Omental fat pad (tissue), 4 donors: ENCODE measurements around the gene TLX2. TPM values are rescaled to one million over a fixed set of nuclear protein-coding genes. Genes with fewer than 3 reads are reported as not detected.
"Not testable (repeated sequence)": the region's sequence is repeated elsewhere in the genome, so short reads cannot be mapped to it uniquely, and the experiment has no call there.

ENCODE experiments used
- ATAC-seq: fragments of 150-250 bp; one replicate; pipeline ENCODE4 v1.9.1; 2016; ENCODE audit warnings: mild to moderate bottlenecking, moderate library complexity; ENCODE audit not compliant: low FRiP score
- DNase-seq: peaks from one replicate; pipeline ENCODE4 v3.0.0-alpha.2; 2019; ENCODE audit warnings: low spot score
- CTCF ChIP-seq, 3 donors: fragments of 450-650 bp; IDR thresholded peaks; one replicate each; pipeline ENCODE4 v1.5.1; 2016 to 2017; ENCODE audit warnings: antibody characterized with exemption in 3 of 3, mild to moderate bottlenecking in 3 of 3, moderate library complexity in 2 of 3
- total RNA-seq, 4 donors: library from RNA; depleted of rRNA; stranded (reverse); fragments of >200 nt; gene quantifications; one replicate each; pipeline ENCODE4 v1.1.0, GENCODE V29; 2016

The TLX2 gene
- total RNA-seq, 4 donors from 2014 or later, result not detected

- TF ChIP-seq CTCF (IDR thresholded peaks at IDR 0.05), result no peak
- ATAC-seq, result no peak
- DNase-seq, result no peak
Measured at GRCh38 chr2:74560591-74560990, 46.3 kb downstream of the TLX2 start.

- ATAC-seq, DNase-seq: not testable (repeated sequence)
Measured at GRCh38 chr2:74561022-74561421, 46.8 kb downstream of the TLX2 start.

GRCh38 chr2:74562126-74562775, 48.0 kb downstream of the TLX2 start:
- ATAC-seq, result no peak
- no peak for DNase-seq
- no peak for TF ChIP-seq CTCF (IDR thresholded peaks at IDR 0.05)

DNA sequence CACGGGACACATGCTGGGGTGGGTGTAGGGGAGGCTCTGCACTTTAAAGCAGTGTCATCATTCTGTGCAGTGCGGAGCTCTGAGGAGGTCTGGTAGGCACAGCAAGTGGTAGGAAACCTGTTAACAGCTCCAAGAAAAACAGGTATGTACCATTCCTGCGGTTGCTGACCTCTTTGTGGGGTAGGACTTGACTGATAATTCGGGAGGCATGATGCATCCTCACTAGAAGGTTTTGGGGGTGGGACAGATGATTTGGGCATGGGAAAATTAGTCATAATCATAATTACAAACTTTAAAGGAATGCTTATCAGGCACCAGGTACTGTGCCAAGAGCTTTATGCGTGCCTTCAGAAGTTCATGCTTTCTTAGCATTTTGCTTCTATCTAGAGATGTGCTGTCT, 50.0 kb downstream of the TLX2 start:
- no peak for TF ChIP-seq CTCF (IDR thresholded peaks at IDR 0.05)
- peak; percentile 80 for ATAC-seq

GRCh38 chr2:74566076-74566753, 52.0 kb downstream of the TLX2 start:
- no peak for TF ChIP-seq CTCF (IDR thresholded peaks at IDR 0.05)
- ATAC-seq, result no peak
- no peak for DNase-seq

More for the DNA sequence above, 50.0 kb downstream of the TLX2 start:
- DNase-seq, result no peak

- no peak for TF ChIP-seq CTCF (IDR thresholded peaks at IDR 0.05)
- DNase-seq (no peak), ATAC-seq (peak; percentile 37)
Measured at GRCh38 chr2:74566754-74567085, 52.5 kb downstream of the TLX2 start.

Other genes with a start within 250 kb of the TLX2 start
- gene SLC4A5, start 171.0 kb upstream of the TLX2 start, total RNA-seq, result 1 to 10 TPM; 1.2 to 3.0 (median 1.6) TPM
- 100 to 1,000 TPM in 3 of 4 donors, 10 to 100 TPM in 1; 83.1 to 122 (median 114) TPM for gene DCTN1, start 134.1 kb upstream of the TLX2 start, total RNA-seq
- 1 to 10 TPM in 2 of 4 donors, under 1 TPM in 2; 0.48 to 1.4 (median 1.0) TPM for gene C2orf81, start 92.8 kb upstream of the TLX2 start, total RNA-seq
- gene WDR54, start 92.7 kb upstream of the TLX2 start, total RNA-seq, result 10 to 100 TPM in 1 of 4 donors, 1 to 10 TPM in 3; 3.0 to 10.5 (median 6.1) TPM
- gene RTKN, start 72.5 kb upstream of the TLX2 start, total RNA-seq, result 10 to 100 TPM in 3 of 4 donors, 1 to 10 TPM in 1; 9.1 to 32.2 (median 19.3) TPM
- 10 to 100 TPM in 3 of 4 donors, 1 to 10 TPM in 1; 4.6 to 26.5 (median 14.9) TPM for gene INO80B, start 59.4 kb upstream of the TLX2 start, total RNA-seq
- 10 to 100 TPM; 34.9 to 64.5 (median 44.3) TPM for gene WBP1, start 56.0 kb upstream of the TLX2 start, total RNA-seq
- 10 to 100 TPM; 31.8 to 43.0 (median 40.4) TPM for gene MOGS, start 49.1 kb upstream of the TLX2 start, total RNA-seq
- gene MRPL53, start 41.8 kb upstream of the TLX2 start, total RNA-seq, result 10 to 100 TPM; 33.3 to 44.6 (median 36.9) TPM
- 10 to 100 TPM in 3 of 4 donors, 1 to 10 TPM in 1; 7.4 to 31.6 (median 27.3) TPM for gene CCDC142, start 31.5 kb upstream of the TLX2 start, total RNA-seq
- gene TTC31, start 31.4 kb upstream of the TLX2 start, total RNA-seq, result 10 to 100 TPM; 16.8 to 25.7 (median 22.1) TPM
- 1 to 10 TPM in 3 of 4 donors, under 1 TPM in 1; 0.79 to 5.6 (median 1.3) TPM for gene LBX2, start 14.8 kb upstream of the TLX2 start, total RNA-seq
- 10 to 100 TPM; 11.6 to 20.2 (median 16.8) TPM for gene PCGF1, start 6.8 kb upstream of the TLX2 start, total RNA-seq
- gene DQX1, start 11.8 kb downstream of the TLX2 start, total RNA-seq, result not detected
- gene AUP1, start 15.3 kb downstream of the TLX2 start, total RNA-seq, result 100 to 1,000 TPM; 120 to 157 (median 146) TPM
- gene HTRA2, start 15.5 kb downstream of the TLX2 start, total RNA-seq, result 10 to 100 TPM; 30.7 to 45.6 (median 36.8) TPM
- gene LOXL3, start 39.5 kb downstream of the TLX2 start, total RNA-seq, result 10 to 100 TPM in 2 of 4 donors, 1 to 10 TPM in 2; 7.5 to 12.4 (median 9.1) TPM
- 10 to 100 TPM; 16.0 to 39.4 (median 30.5) TPM for gene DOK1, start 40.3 kb downstream of the TLX2 start, total RNA-seq
- 1 to 10 TPM in 1 of 4 donors, under 1 TPM in 3; 0.56 to 1.8 (median 0.91) TPM for gene M1AP, start 133.9 kb downstream of the TLX2 start, total RNA-seq
- gene SEMA4F, start 139.8 kb downstream of the TLX2 start, total RNA-seq, result 1 to 10 TPM; 3.5 to 7.3 (median 5.3) TPM